Right atrium auricular region (tissue), 2 donors: ENCODE data around the gene KCTD21. TPM values are rescaled to one million over a fixed set of nuclear protein-coding genes. Genes with fewer than 3 reads are reported as not detected.

Experiments used
- DNase-seq: peaks from one replicate; pipeline ENCODE4 v3.0.0-alpha.2; 2019; ENCODE audit warnings: low spot score
- H3K27ac ChIP-seq, 2 donors: fragments of 200-600 bp; sonication (generic); 1 replicate in 1 of 2; 2 replicates in 1 of 2; pipeline ENCODE4 v1.5.1; 2016 to 2019
- H3K27me3 ChIP-seq, 2 donors: fragments of 200-600 bp; sonication (generic); one replicate each; pipeline versions ENCODE4 v1.5.1 to v1.6.0; 2017 to 2019
- H3K36me3 ChIP-seq: fragments of 200-600 bp; sonication (generic); one replicate; pipeline ENCODE4 v1.5.1; 2016
- H3K4me1 ChIP-seq, 2 donors: fragments of 200-600 bp; sonication (generic); one replicate each; pipeline versions ENCODE4 v1.5.1 to v1.6.0; 2017 to 2019
- H3K4me3 ChIP-seq, 2 donors: fragments of 200-600 bp; sonication (generic); 1 replicate in 1 of 2; 2 replicates in 1 of 2; pipeline ENCODE4 v1.5.1; 2017 to 2019; ENCODE audit warnings: mild to moderate bottlenecking in 1 of 2, moderate library complexity in 1 of 2
- H3K9me3 ChIP-seq, 2 donors: fragments of 200-600 bp; sonication (generic); one replicate each; pipeline ENCODE4 v1.5.1; 2019
- CTCF ChIP-seq, 2 donors: fragments of 200-600 bp; sonication (generic); IDR thresholded peaks; one replicate each; pipeline ENCODE4 v1.5.1; 2019; ENCODE audit warnings: antibody characterized with exemption in 2 of 2
- total RNA-seq, 2 donors: library from RNA; depleted of rRNA; stranded (reverse); fragments of >200 nt; gene quantifications; one replicate each; pipeline ENCODE4 v1.1.0, GENCODE V29; 2016

The KCTD21 gene
- total RNA-seq, 2 donors from 2014 or later: 9.8 to 12.9 TPM

- no peak for DNase-seq
- peaks cover 0 to 12% of the 10 kb centered on the region in 2 donors for H3K4me1 ChIP-seq
- H3K4me3 ChIP-seq: no peak overlapping the region
- H3K9me3 ChIP-seq: no peaks in the 10 kb centered on the region
- H3K27ac ChIP-seq: no peak overlapping the region
- no peaks in the 10 kb centered on the region for H3K27me3 ChIP-seq
- TF ChIP-seq CTCF (IDR thresholded peaks at IDR 0.05): no peak
- H3K36me3 ChIP-seq: peaks cover 29% of the 10 kb centered on the region
Measured at GRCh38 chr11:78200061-78200460, 11.6 kb upstream of the KCTD21 start.

- no peak for TF ChIP-seq CTCF (IDR thresholded peaks at IDR 0.05)
- Histone ChIP-seq H3K36me3 (peaks cover 29% of the 10 kb centered on the region), H3K27ac (no peak overlapping the region)
Measured at GRCh38 chr11:78199653-78200015, 11.2 kb upstream of the KCTD21 start.

GRCh38 chr11:78199015-78199652, 10.7 kb upstream of the KCTD21 start:
- Histone ChIP-seq H3K36me3 (peaks cover 29% of the 10 kb centered on the region), H3K27ac (no peak overlapping the region), H3K4me3 (no peak overlapping the region), H3K9me3 (no peaks in the 10 kb centered on the region), H3K4me1 (peaks cover 0 to 12% of the 10 kb centered on the region in 2 donors), H3K27me3 (no peaks in the 10 kb centered on the region)
- no peak for TF ChIP-seq CTCF (IDR thresholded peaks at IDR 0.05)
- no peak for DNase-seq

More at GRCh38 chr11:78199653-78200015, 11.2 kb upstream of the KCTD21 start:
- H3K4me3 ChIP-seq: no peak overlapping the region
- H3K27me3 ChIP-seq: no peaks in the 10 kb centered on the region
- H3K9me3 ChIP-seq: no peaks in the 10 kb centered on the region
- DNase-seq: no peak
- peaks cover 0 to 12% of the 10 kb centered on the region in 2 donors for H3K4me1 ChIP-seq

GRCh38 chr11:78197816-78198215, 9.4 kb upstream of the KCTD21 start:
- no peaks in the 10 kb centered on the region for H3K27me3 ChIP-seq
- peaks cover 0 to 19% of the 10 kb centered on the region in 2 donors for H3K4me1 ChIP-seq
- TF ChIP-seq CTCF (IDR thresholded peaks at IDR 0.05): no peak
- DNase-seq: no peak
- H3K4me3 ChIP-seq: no peak overlapping the region
- no peak overlapping the region for H3K27ac ChIP-seq
- peaks cover 29% of the 10 kb centered on the region for H3K36me3 ChIP-seq
- H3K9me3 ChIP-seq: no peaks in the 10 kb centered on the region

- Histone ChIP-seq H3K4me1 (peaks cover 0 to 28% of the 10 kb centered on the region in 2 donors), H3K27ac (no peak overlapping the region), H3K4me3 (no peak overlapping the region), H3K36me3 (peaks cover 29% of the 10 kb centered on the region), H3K9me3 (no peaks in the 10 kb centered on the region), H3K27me3 (no peaks in the 10 kb centered on the region)
- DNase-seq: no peak
- no peak for TF ChIP-seq CTCF (IDR thresholded peaks at IDR 0.05)
Measured at GRCh38 chr11:78196661-78197091, 8.2 kb upstream of the KCTD21 start.
